ENCODE data around the gene SLC16A5. TPM values are rescaled to one million over a fixed set of nuclear protein-coding genes. Genes with fewer than 3 reads are reported as not detected.
"Not testable (repeated sequence)": the region's sequence is repeated elsewhere in the genome, so short reads cannot be mapped to it uniquely, and the experiment has no call there.

SLC16A5 gene
- 5.5 and 7.2 TPM in 2 replicates for total RNA-seq

- Mint-ChIP-seq H3K27ac (peak within 1 kb of the TSS; percentile 59), H3K4me1 (ENCODE audit: low read depth) (peaks cover 33% of the 10 kb centered on the region)
These were observed at the start of gene SLC16A5 for GRCh38 chr17:75087558-75088453. SLC16A5 (plus strand) TSS chr17:75087954; CDS start chr17:75093637, 5,683 bp downstream.

DNA sequence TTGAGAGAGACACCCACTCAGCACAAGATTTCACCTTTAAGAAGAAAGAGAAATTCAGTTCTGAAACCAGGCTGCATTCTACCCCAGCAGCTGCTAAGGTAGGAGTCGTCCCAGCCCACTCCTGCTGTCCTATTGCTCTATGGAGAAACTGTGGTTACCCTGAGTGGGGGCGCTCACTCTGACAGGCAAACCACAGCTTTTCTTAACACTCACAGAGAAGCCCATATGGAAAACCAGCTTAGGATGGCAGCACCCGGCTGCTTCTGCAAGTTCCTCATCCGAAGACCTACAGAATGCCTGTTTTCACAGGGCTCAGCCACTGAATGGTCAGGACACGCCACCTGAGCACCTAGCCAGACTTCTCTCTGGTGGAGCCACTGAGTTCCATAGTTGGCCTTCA, 48.5 kb upstream of the SLC16A5 start:
- peaks cover 29% of the 10 kb centered on the region for H3K4me1 Mint-ChIP-seq (ENCODE audit: low read depth)
- H3K27ac Mint-ChIP-seq, result no peak overlapping the region
- peaks cover 18% of the 10 kb centered on the region for H3K36me3 Mint-ChIP-seq (ENCODE audit: low read depth)
- H3K4me3 Mint-ChIP-seq, result no peak overlapping the region
- intact Hi-C loops (cut with micrococcal nuclease), result loop anchor here (10.0 kb wide), 1 partner anchor 294 kb away; the partner anchor contains the start of gene NHERF1
- no peak for DNase-seq (ENCODE audit: low spot score)
- H3K27me3 Mint-ChIP-seq (ENCODE audit: insufficient read depth), result no peaks in the 10 kb centered on the region
- no peaks in the 10 kb centered on the region for H3K9me3 Mint-ChIP-seq

More at GRCh38 chr17:75087558-75088453, at the start of gene SLC16A5:
- Mint-ChIP-seq H3K9me3 (no peaks in the 10 kb centered on the region), H3K4me3 (peak within 1 kb of the TSS; percentile 80), H3K27me3 (ENCODE audit: insufficient read depth) (no peaks in the 10 kb centered on the region), H3K36me3 (ENCODE audit: low read depth) (no peaks in the 10 kb centered on the region)
- peak; percentile 49 for DNase-seq (ENCODE audit: low spot score)
- intact Hi-C loops (cut with micrococcal nuclease), result loop anchor here (1.0 to 5.0 kb wide), 3 partner anchors 21 to 106 kb away; partner anchors contain the start of genes ARMC7, ATP5PD and KCTD2

- Mint-ChIP-seq H3K36me3 (ENCODE audit: low read depth) (peaks cover 18% of the 10 kb centered on the region), H3K4me1 (ENCODE audit: low read depth) (peaks cover 16% of the 10 kb centered on the region), H3K27me3 (ENCODE audit: insufficient read depth) (no peaks in the 10 kb centered on the region), H3K27ac (no peak overlapping the region), H3K9me3 (no peaks in the 10 kb centered on the region), H3K4me3 (no peak overlapping the region)
- no peak for DNase-seq (ENCODE audit: low spot score)
- intact Hi-C loops (cut with micrococcal nuclease), result no loop called here
These were observed 46.0 kb upstream of the SLC16A5 start for GRCh38 chr17:75041656-75042280.

DNA sequence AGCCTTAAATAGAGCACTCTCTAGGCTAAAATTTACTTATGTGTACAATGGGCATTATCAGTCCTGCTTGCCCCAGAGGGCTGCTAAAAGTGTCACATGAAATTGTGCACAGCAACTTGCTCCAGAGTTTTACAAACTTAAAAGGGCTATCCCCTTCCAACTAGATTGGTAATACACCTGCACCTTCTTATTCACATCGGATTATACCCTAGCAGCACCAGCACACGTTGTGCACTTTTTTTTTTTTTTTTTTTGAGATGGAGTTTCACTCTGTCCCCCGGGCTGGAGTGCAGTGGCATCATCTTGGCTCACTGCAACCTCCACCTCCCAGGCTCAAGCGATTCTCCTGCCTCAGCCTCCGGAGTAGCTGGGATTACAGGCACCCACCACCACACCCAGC, 44.0 kb upstream of the SLC16A5 start:
- H3K36me3 Mint-ChIP-seq (ENCODE audit: low read depth), result peaks cover 17% of the 10 kb centered on the region
- intact Hi-C loops (cut with micrococcal nuclease); H3K27me3 Mint-ChIP-seq (ENCODE audit: insufficient read depth): not testable (repeated sequence)

DNA sequence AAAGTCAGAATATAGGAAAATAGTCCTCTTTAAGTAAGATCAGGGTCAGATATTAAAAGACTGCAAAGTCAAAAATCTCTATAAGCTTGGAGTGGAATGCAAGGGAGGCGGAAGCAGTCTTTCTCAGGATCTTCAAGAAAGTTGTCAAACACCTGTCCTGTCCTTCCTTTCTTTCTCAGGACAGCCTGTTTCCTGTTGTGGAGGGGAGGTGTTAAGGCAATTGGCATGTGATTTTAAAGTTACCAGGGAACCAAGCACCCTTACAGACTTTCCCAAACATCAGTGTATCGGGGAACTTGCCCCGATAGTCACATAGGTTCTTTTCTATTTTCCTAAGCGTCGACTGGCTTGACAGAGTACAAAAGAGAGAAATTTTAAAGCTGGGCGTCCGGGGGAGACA, 43.0 kb upstream of the SLC16A5 start:
- Mint-ChIP-seq H3K36me3 (ENCODE audit: low read depth) (peaks cover 13% of the 10 kb centered on the region), H3K27me3 (ENCODE audit: insufficient read depth) (no peaks in the 10 kb centered on the region), H3K4me3 (peak overlapping the region; percentile 74), H3K9me3 (no peaks in the 10 kb centered on the region), H3K4me1 (ENCODE audit: low read depth) (peaks cover 30% of the 10 kb centered on the region), H3K27ac (peak overlapping the region; percentile 40)
- DNase-seq (ENCODE audit: low spot score), result no peak
- intact Hi-C loops (cut with micrococcal nuclease), result loop anchor here (5.0 kb wide), 4 partner anchors 43 to 218 kb away; partner anchors contain the start of genes GGA3, JPT1, MRPS7 and NUP85

More for the DNA sequence above, 44.0 kb upstream of the SLC16A5 start:
- H3K4me3 Mint-ChIP-seq, result peak overlapping the region; percentile 30
- H3K27ac Mint-ChIP-seq; DNase-seq (ENCODE audit: low spot score); H3K9me3 Mint-ChIP-seq: not testable (repeated sequence)
- peaks cover 24% of the 10 kb centered on the region for H3K4me1 Mint-ChIP-seq (ENCODE audit: low read depth)

DNA sequence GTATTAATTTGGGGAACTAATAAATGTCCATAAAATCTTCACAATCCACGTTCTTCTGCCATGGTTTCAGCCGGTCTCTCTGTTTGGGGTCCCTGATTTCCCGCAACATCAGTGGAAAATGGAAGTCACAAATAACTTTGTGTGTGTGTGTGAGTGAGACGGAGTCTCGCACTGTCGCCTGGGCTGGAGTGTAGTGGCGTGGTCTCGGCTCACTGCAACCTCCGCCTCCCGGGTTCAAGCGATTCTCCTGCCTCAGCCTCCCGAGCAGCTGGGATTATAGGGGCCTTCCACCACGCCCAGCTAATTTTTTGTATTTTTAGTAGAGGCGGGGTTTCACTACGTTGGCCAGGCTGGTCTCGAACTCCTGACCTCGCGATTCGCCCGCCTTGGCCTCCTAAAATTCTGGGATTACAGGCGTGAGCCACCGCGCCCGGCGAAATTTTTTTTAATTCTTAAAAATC, 41.8 kb upstream of the SLC16A5 start:
- Mint-ChIP-seq H3K4me1 (ENCODE audit: low read depth) (peaks cover 32% of the 10 kb centered on the region), H3K27ac (peak overlapping the region; percentile 94), H3K4me3 (peak overlapping the region; percentile 99)
- DNase-seq (ENCODE audit: low spot score); H3K9me3 Mint-ChIP-seq; H3K36me3 Mint-ChIP-seq (ENCODE audit: low read depth); H3K27me3 Mint-ChIP-seq (ENCODE audit: insufficient read depth): not testable (repeated sequence)
- intact Hi-C loops (cut with micrococcal nuclease), result loop anchor here (1.0 to 5.0 kb wide), 10 partner anchors 11 to 359 kb away; partner anchors contain the start of genes ARMC7, FDXR, GGA3 and GRB2

DNA sequence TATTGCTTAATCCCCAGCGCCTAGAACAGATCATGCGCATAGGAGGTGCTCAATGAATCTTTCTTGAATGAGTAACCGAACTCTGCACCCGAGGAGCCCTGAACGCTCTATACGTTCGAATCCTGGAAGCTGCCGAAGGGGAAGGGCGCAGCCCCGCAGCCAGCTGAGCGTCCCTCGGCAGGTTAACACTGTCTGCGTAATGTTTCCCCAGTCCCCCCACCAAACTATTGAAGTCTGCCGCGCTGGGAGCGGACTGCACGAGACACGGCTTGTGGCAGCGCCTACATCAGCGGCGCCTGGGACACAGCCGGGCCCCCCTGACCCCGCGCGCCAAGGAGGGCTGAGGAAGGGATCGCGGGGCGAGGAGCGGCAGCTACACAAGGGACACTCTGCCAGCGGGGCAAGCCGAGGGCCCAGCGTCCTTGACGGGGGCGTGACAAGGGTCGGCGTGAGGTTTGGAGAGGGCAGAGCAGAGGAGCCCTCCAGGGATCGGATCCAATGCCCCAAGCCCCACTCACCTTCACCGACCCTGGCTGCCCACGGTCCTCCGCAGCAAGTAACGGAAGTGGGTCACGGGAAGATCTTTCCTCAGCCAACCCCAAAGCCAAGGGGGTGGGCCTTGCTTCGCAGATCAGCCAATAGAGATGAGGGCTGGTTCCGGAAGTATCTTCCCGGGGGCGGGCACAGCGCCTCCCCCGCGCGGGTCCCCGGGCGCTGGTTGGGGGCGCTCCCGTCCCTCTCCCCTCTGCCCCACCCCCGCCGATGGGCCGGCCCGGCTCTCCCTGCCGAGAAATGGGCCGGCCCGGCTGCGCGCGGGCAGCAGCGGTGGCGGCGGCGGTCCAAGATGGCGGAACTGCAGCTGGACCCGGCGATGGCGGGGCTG, 41.1 kb upstream of the SLC16A5 start, which contains the start of the genes ATP5PD and KCTD2:
ATP5PD (minus strand) TSS at position 563 of the 883 bp plus-strand sequence. CDS start 4,319 bp downstream, outside the sequence.
KCTD2 (plus strand) TSS at position 819 of the 883 bp plus-strand sequence; CDS start at position 845, 26 bp downstream.
- Mint-ChIP-seq H3K4me1 (ENCODE audit: low read depth) (peaks cover 34% of the 10 kb centered on the region), H3K36me3 (ENCODE audit: low read depth) (peaks cover 7% of the 10 kb centered on the region), H3K27ac (peak within 1 kb of the TSS; percentile 98), H3K4me3 (peak within 1 kb of the TSS; percentile 100), H3K9me3 (no peaks in the 10 kb centered on the region), H3K27me3 (ENCODE audit: insufficient read depth) (no peaks in the 10 kb centered on the region)
- peak; percentile 93 for DNase-seq (ENCODE audit: low spot score)
- intact Hi-C loops (cut with micrococcal nuclease), result loop anchor here (1.0 to 5.0 kb wide), 11 partner anchors 11 to 358 kb away; partner anchors contain the start of genes ARMC7, FDXR, GGA3 and GRB2

DNA sequence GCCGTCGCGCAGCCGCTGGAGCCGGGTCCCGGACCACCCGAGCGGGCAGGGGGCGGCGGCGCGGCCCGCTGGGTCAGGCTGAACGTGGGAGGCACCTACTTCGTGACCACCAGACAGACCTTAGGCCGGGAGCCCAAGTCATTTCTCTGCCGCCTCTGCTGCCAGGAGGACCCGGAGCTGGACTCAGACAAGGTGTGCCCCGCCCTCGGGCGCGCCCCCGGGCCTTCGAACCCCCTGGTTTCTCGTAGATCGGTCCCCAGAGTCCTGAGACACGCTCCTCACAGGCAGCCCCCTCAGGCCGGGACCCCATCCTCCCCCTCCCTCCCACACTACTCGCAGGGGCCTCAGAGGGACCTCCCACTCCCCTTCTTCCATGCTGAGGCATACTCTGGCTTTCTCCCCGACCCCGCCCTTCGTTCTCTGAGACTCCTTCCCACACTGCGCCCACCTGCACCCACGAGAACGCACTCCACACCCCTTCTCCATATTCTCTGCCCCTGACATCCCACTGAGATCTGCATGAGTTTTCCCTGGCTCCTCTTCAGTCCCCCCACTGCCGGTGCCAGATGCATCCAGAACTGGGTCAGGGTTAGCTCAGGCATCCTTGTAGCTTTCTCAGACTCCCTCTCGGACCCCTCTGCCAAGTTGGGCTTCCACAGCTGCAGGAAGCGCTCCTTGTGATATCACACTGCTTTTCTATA, 40.2 kb upstream of the SLC16A5 start:
- H3K27ac Mint-ChIP-seq, result peak overlapping the region; percentile 98
- H3K4me1 Mint-ChIP-seq (ENCODE audit: low read depth), result peaks cover 40% of the 10 kb centered on the region
- DNase-seq (ENCODE audit: low spot score), result no peak
- peak overlapping the region; percentile 100 for H3K4me3 Mint-ChIP-seq
- no peaks in the 10 kb centered on the region for H3K9me3 Mint-ChIP-seq
- intact Hi-C loops (cut with micrococcal nuclease), result loop anchor here (1.0 to 5.0 kb wide), 9 partner anchors 17 to 357 kb away; partner anchors contain the start of genes FDXR, GGA3, GRB2 and JPT1
- peaks cover 13% of the 10 kb centered on the region for H3K36me3 Mint-ChIP-seq (ENCODE audit: low read depth)
- H3K27me3 Mint-ChIP-seq (ENCODE audit: insufficient read depth), result no peaks in the 10 kb centered on the region

- no peak for DNase-seq (ENCODE audit: low spot score)
- Mint-ChIP-seq H3K36me3 (ENCODE audit: low read depth) (peaks cover 19% of the 10 kb centered on the region), H3K27me3 (ENCODE audit: insufficient read depth) (no peaks in the 10 kb centered on the region), H3K4me3 (peak overlapping the region; percentile 100), H3K4me1 (ENCODE audit: low read depth) (peaks cover 40% of the 10 kb centered on the region), H3K27ac (peak overlapping the region; percentile 98), H3K9me3 (no peaks in the 10 kb centered on the region)
- intact Hi-C loops (cut with micrococcal nuclease), result loop anchor here (5.0 kb wide), 4 partner anchors 39 to 214 kb away; partner anchors contain the start of genes GGA3, JPT1, MRPS7 and NUP85
These were observed 39.4 kb upstream of the SLC16A5 start for GRCh38 chr17:75048249-75048878.

GRCh38 chr17:75049057-75049456, 38.7 kb upstream of the SLC16A5 start:
- Mint-ChIP-seq H3K36me3 (ENCODE audit: low read depth) (peaks cover 19% of the 10 kb centered on the region), H3K27ac (no peak overlapping the region), H3K4me1 (ENCODE audit: low read depth) (peaks cover 40% of the 10 kb centered on the region), H3K9me3 (no peaks in the 10 kb centered on the region), H3K27me3 (ENCODE audit: insufficient read depth) (no peaks in the 10 kb centered on the region), H3K4me3 (no peak overlapping the region)
- intact Hi-C loops (cut with micrococcal nuclease), result loop anchor here (5.0 kb wide), 4 partner anchors 38 to 213 kb away; partner anchors contain the start of genes GGA3, JPT1, MRPS7 and NUP85
- no peak for DNase-seq (ENCODE audit: low spot score)

- no peak for DNase-seq (ENCODE audit: low spot score)
- peaks cover 40% of the 10 kb centered on the region for H3K4me1 Mint-ChIP-seq (ENCODE audit: low read depth)
- H3K9me3 Mint-ChIP-seq, result no peaks in the 10 kb centered on the region
- no peak overlapping the region for H3K27ac Mint-ChIP-seq
- peaks cover 19% of the 10 kb centered on the region for H3K36me3 Mint-ChIP-seq (ENCODE audit: low read depth)
- no peaks in the 10 kb centered on the region for H3K27me3 Mint-ChIP-seq (ENCODE audit: insufficient read depth)
- intact Hi-C loops (cut with micrococcal nuclease), result loop anchor here (5.0 kb wide), 4 partner anchors 38 to 213 kb away; partner anchors contain the start of genes GGA3, JPT1, MRPS7 and NUP85
- peak overlapping the region; percentile 5 for H3K4me3 Mint-ChIP-seq
These were observed 38.0 kb upstream of the SLC16A5 start for GRCh38 chr17:75049706-75050105.

Measured in activated T-helper 1 cell treated with anti-CD3 and anti-CD28 coated beads, Interleukin-12 subunit alpha, Interleukin-12 subunit beta, Interleukin-2, Interleukin-4 antibody, amounts not matched to agents 30 ng/mL and 10 ng/mL and 1 ng/mL, durations not matched to agents 14 hours and 24 hours and 36 hours (primary cell).